Right lobe of liver (tissue), 6 donors: ENCODE results near the gene PRR35. TPM values are rescaled to one million over a fixed set of nuclear protein-coding genes. Genes with fewer than 3 reads are reported as not detected.

Experiments
- ATAC-seq, 4 donors: fragments of 200-7000 bp; cut with Tn5 transposase; one replicate each; pipeline ENCODE4 v1.9.1; 2020; ENCODE audit warnings: mild to moderate bottlenecking in 4 of 4, moderate library complexity in 4 of 4
- DNase-seq, 3 donors: peaks; one replicate each; pipeline ENCODE4 v3.0.0-alpha.2; 2020
- H3K27ac ChIP-seq, 3 donors: fragments of 200-600 bp; one replicate each; pipeline ENCODE4 v1.8.0; 2022
- H3K27me3 ChIP-seq, 2 donors: fragments of 200-600 bp; one replicate each; pipeline ENCODE4 v1.8.0; 2022
- H3K36me3 ChIP-seq, 4 donors: fragments of 200-600 bp; sonication (generic) in 1 of 4; one replicate each; pipeline versions ENCODE4 v1.5.1 to v1.8.0; 2017 to 2022; ENCODE audit warnings: control low read depth in 1 of 4
- H3K4me1 ChIP-seq, 4 donors: fragments of 200-600 bp; sonication (generic) in 1 of 4; one replicate each; pipeline versions ENCODE4 v1.5.1 to v1.8.0; 2017 to 2022; ENCODE audit warnings: control low read depth in 1 of 4
- H3K4me3 ChIP-seq, 3 donors: fragments of 200-600 bp; one replicate each; pipeline ENCODE4 v1.8.0; 2022
- H3K9me3 ChIP-seq, 4 donors: fragments of 200-600 bp; sonication (generic) in 1 of 4; one replicate each; pipeline versions ENCODE4 v1.5.1 to v1.8.0; 2017 to 2022; ENCODE audit warnings: control low read depth in 1 of 4
- CTCF ChIP-seq, 4 donors: fragments of 200-600 bp in 3 of 4; fragments of 450-650 bp in 1 of 4; IDR thresholded peaks; one replicate each; pipeline versions ENCODE4 v1.5.1 to v1.8.0; 2016 to 2022; ENCODE audit warnings: antibody characterized with exemption in 4 of 4, mild to moderate bottlenecking in 2 of 4
- POLR2A ChIP-seq: fragments of 450-650 bp; IDR thresholded peaks from one replicate; pipeline ENCODE4 v1.6.1; 2017; ENCODE audit warnings: antibody characterized with exemption, mild to moderate bottlenecking
- WGBS: methylation state at CpG from one replicate; pipeline ENCODE4 v1.1.6; 2018; ENCODE audit warnings: low coverage, low lambda C conversion rate; ENCODE audit not compliant: insufficient coverage; ENCODE audit errors: missing lambda C conversion rate; 5-methylcytosine and 5-hydroxymethylcytosine counted together
- intact Hi-C, 2 donors: fragments of 100-400 bp; cut with DNase I; formaldehyde crosslinking; loops; one replicate each; pipeline versions ENCODE4 v1.11.2 to v1.14.1; 2022
- total RNA-seq, 6 experiments: library from RNA; depleted of rRNA in 2 of 6; stranded (reverse); fragments of >200 nt in 2 of 6; fragmentation: NEBNext Ultra II Directional in 3 of 6; extraction: Animal tissue kit (Norgen Biotek cat#: 25700) in 3 of 6; gene quantifications; one replicate each; pipeline versions ENCODE4 v1.1.0 to v1.2.4, GENCODE V29; 2016 to 2023
- donor health status: DM: no; HTN: yes; CAD: no.
- donor health status: DM: no; HTN: no; CAD: no.
- donor health status: DM: no; HTN: no; CAD: no.
- donor health status: DM: no; HTN: yes; CAD: no.
- donor health status: DM: no; HTN: yes; CAD: no.

Gene PRR35
- total RNA-seq, 6 experiments from 2014 or later = not detected

- WGBS = no CpG with 5 or more reads among the region's 11 CpGs
- intact Hi-C loops = no loop called here
- peaks cover 3 to 56% (median 6%) of the 10 kb centered on the region in 4 donors for H3K36me3 ChIP-seq
- H3K4me1 ChIP-seq = no peaks in the 10 kb centered on the region
- H3K27ac ChIP-seq = no peak overlapping the region
- H3K27me3 ChIP-seq = no peaks in the 10 kb centered on the region
- peak in 1 of 4 donors; percentile 3 for ATAC-seq
- TF ChIP-seq CTCF (IDR thresholded peaks at IDR 0.05) (no peak), POLR2A (no peak)
- no peaks in the 10 kb centered on the region for H3K9me3 ChIP-seq
- H3K4me3 ChIP-seq = no peak overlapping the region
- no peak for DNase-seq
Observed at GRCh38 chr16:515939-516226, 44.3 kb upstream of the PRR35 start.

GRCh38 chr16:516301-516700 is 43.9 kb upstream of the PRR35 start:
- H3K36me3 ChIP-seq = peaks cover 3 to 58% (median 6%) of the 10 kb centered on the region in 4 donors
- TF ChIP-seq CTCF (IDR thresholded peaks at IDR 0.05) (no peak), POLR2A (no peak)
- intact Hi-C loops = no loop called here
- WGBS = 98% methylated on average over 7 of the region's 8 CpGs
- no peaks in the 10 kb centered on the region for H3K9me3 ChIP-seq
- no peak overlapping the region for H3K27ac ChIP-seq
- H3K4me3 ChIP-seq = no peak overlapping the region
- ATAC-seq (no peak), DNase-seq (no peak)
- H3K27me3 ChIP-seq = no peaks in the 10 kb centered on the region
- H3K4me1 ChIP-seq = no peaks in the 10 kb centered on the region

DNA sequence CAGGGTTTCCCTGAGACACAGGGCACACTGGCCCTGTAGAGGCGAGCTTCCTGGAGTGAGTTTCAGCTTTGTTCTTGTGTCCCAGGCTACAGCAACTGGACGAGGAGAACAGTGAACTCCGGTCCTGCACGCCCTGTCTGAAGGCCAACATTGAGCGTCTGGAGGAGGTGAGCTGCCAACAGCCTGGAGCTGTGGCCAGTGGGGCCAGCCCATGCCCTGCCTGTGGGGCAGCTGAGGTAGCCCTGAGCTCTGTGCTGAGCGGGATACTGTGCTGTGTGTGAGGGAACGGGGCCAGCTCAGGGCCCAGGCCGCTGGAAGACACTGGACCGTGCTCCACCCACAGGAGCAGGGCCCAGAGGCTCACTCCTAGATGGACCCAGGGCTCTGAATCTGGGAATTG is 41.3 kb upstream of the PRR35 start:
- H3K4me3 ChIP-seq = no peak overlapping the region
- peak in 2 of 4 donors; percentile 4 to 8 for ATAC-seq
- H3K27ac ChIP-seq = no peak overlapping the region
- no peaks in the 10 kb centered on the region for H3K27me3 ChIP-seq
- no CpG with 5 or more reads among the region's 9 CpGs for WGBS
- H3K4me1 ChIP-seq = no peaks in the 10 kb centered on the region
- TF ChIP-seq CTCF (IDR thresholded peaks at IDR 0.05) (no peak), POLR2A (no peak)
- H3K9me3 ChIP-seq = no peaks in the 10 kb centered on the region
- intact Hi-C loops = no loop called here
- DNase-seq = no peak
- H3K36me3 ChIP-seq = peaks cover 3 to 52% (median 6%) of the 10 kb centered on the region in 4 donors

- DNase-seq (no peak), ATAC-seq (no peak)
- intact Hi-C loops = no loop called here
- Histone ChIP-seq H3K4me3 (no peak overlapping the region), H3K9me3 (no peaks in the 10 kb centered on the region), H3K36me3 (peaks cover 3 to 46% (median 6%) of the 10 kb centered on the region in 4 donors), H3K27me3 (no peaks in the 10 kb centered on the region), H3K4me1 (no peaks in the 10 kb centered on the region), H3K27ac (no peak overlapping the region)
- TF ChIP-seq POLR2A = no peak
- TF ChIP-seq CTCF (IDR thresholded peaks at IDR 0.05) = no peak
- 80% methylated on average over 2 of the region's 19 CpGs for WGBS
Observed at GRCh38 chr16:519425-519824, 40.8 kb upstream of the PRR35 start.
